Endothelial cell of umbilical vein (primary cell): ENCODE measurements around the gene PALMD.

Source experiments
- EZH2 ChIP-seq: IDR thresholded peaks from 2 replicates; pipeline ENCODE4 v1.6.1; 2012; ENCODE audit warnings: borderline replicate concordance, low read depth, mild to moderate bottlenecking, moderate library complexity, low read length, inconsistent platforms; ENCODE audit not compliant: severe bottlenecking
- FOS ChIP-seq: IDR thresholded peaks from 2 replicates; pipeline ENCODE4 v1.6.1; 2011; ENCODE audit warnings: mild to moderate bottlenecking, low read length, moderate library complexity, borderline replicate concordance; ENCODE audit not compliant: insufficient read depth
- GATA2 ChIP-seq: IDR thresholded peaks from 2 replicates; pipeline ENCODE4 v1.7.0; 2011; ENCODE audit warnings: low read depth, mild to moderate bottlenecking, moderate library complexity, mixed read lengths, low read length; ENCODE audit not compliant: insufficient read length, insufficient read depth
- JUN ChIP-seq: IDR thresholded peaks from 2 replicates; pipeline ENCODE4 v1.6.1; 2011; ENCODE audit warnings: borderline replicate concordance, low read depth; ENCODE audit not compliant: insufficient read length, insufficient read depth
- MYC ChIP-seq: IDR thresholded peaks from one replicate; pipeline ENCODE4 v1.6.1; 2011; ENCODE audit warnings: mild to moderate bottlenecking, low read depth, low read length
- POLR2A ChIP-seq: IDR thresholded peaks from 2 replicates; pipeline ENCODE4 v1.6.1; 2012; ENCODE audit warnings: low read depth, mild to moderate bottlenecking, control low read depth, low read length
- POLR2AphosphoS5 ChIP-seq: IDR thresholded peaks from 2 replicates; pipeline ENCODE4 v1.6.1; 2012; ENCODE audit warnings: low read depth, mild to moderate bottlenecking, control low read depth, low read length, moderate library complexity; ENCODE audit not compliant: insufficient read depth
- TF ChIP-seq, protein P1 (sequence below), 2 donors: IDR thresholded peaks; 1 replicate in 1 of 2; 2 replicates in 1 of 2; pipeline ENCODE4 v1.5.1; 2011; ENCODE audit warnings: low read length in 2 of 2, mild to moderate bottlenecking in 2 of 2, moderate library complexity in 2 of 2, control low read depth in 1 of 2, inconsistent platforms in 1 of 2, low read depth in 1 of 2; ENCODE audit not compliant: insufficient read depth in 1 of 2; ENCODE audit errors: extremely low read depth in 1 of 2
- TF ChIP-seq, protein P2 (sequence below): IDR thresholded peaks from 2 replicates; pipeline ENCODE4 v1.6.1; 2011; ENCODE audit not compliant: insufficient read depth, insufficient read length

- TF ChIP-seq, protein P1, sequence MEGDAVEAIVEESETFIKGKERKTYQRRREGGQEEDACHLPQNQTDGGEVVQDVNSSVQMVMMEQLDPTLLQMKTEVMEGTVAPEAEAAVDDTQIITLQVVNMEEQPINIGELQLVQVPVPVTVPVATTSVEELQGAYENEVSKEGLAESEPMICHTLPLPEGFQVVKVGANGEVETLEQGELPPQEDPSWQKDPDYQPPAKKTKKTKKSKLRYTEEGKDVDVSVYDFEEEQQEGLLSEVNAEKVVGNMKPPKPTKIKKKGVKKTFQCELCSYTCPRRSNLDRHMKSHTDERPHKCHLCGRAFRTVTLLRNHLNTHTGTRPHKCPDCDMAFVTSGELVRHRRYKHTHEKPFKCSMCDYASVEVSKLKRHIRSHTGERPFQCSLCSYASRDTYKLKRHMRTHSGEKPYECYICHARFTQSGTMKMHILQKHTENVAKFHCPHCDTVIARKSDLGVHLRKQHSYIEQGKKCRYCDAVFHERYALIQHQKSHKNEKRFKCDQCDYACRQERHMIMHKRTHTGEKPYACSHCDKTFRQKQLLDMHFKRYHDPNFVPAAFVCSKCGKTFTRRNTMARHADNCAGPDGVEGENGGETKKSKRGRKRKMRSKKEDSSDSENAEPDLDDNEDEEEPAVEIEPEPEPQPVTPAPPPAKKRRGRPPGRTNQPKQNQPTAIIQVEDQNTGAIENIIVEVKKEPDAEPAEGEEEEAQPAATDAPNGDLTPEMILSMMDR (IDR thresholded peaks at IDR 0.05; ENCODE audit: extremely low read depth in 1 of 2, insufficient read depth in 1 of 2, low read depth in 1 of 2, low read length in 2 of 2): no peak
- TF ChIP-seq POLR2AphosphoS5: no peak
- TF ChIP-seq POLR2A: no peak
- TF ChIP-seq JUN: no peak
- no peak for TF ChIP-seq FOS
- no peak for TF ChIP-seq EZH2
- TF ChIP-seq, protein P2, sequence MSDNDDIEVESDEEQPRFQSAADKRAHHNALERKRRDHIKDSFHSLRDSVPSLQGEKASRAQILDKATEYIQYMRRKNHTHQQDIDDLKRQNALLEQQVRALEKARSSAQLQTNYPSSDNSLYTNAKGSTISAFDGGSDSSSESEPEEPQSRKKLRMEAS: no peak
- no peak for TF ChIP-seq GATA2
- no peak for TF ChIP-seq MYC
These were observed 30.1 kb downstream of the PALMD start for GRCh38 chr1:99675994-99676393.
